ENCODE measurements around the gene ANKRD55. TPM values are rescaled to one million over a fixed set of nuclear protein-coding genes. Genes with fewer than 3 reads are reported as not detected.

ANKRD55 gene
- total RNA-seq, 2 experiments from 2014 or later = not detected

- Histone ChIP-seq H3K9me2 (ENCODE audit: insufficient read depth, low read length) (no peaks in the 10 kb centered on the region), H2AFZ (ENCODE audit: low read length) (no peak overlapping the region), H3K27ac (ENCODE audit: low read depth, low read length, poor library complexity, severe bottlenecking) (no peak overlapping the region), H3K9me3 (ENCODE audit: low read length) (no peaks in the 10 kb centered on the region), H3K4me3 (ENCODE audit: low read depth, low read length, poor library complexity, severe bottlenecking) (no peak overlapping the region), H3K4me1 (ENCODE audit: insufficient read depth, low read length, poor library complexity, severe bottlenecking) (no peaks in the 10 kb centered on the region), H3K4me2 (ENCODE audit: low read length) (no peak overlapping the region), H3K79me2 (ENCODE audit: insufficient read depth, low read depth, low read length) (no peaks in the 10 kb centered on the region), H4K20me1 (ENCODE audit: insufficient read depth, low read length) (no peaks in the 10 kb centered on the region), H3K36me3 (ENCODE audit: insufficient read depth, low read length) (no peaks in the 10 kb centered on the region)
- DNase-seq (ENCODE audit: low spot score) = no peak
- no peak for TF ChIP-seq EZH2phosphoT487 (IDR thresholded peaks at IDR 0.05; ENCODE audit: borderline replicate concordance, low read depth, low read length)
- TF ChIP-seq CTCF (conservative IDR thresholded peaks at IDR 0.05; ENCODE audit: low read length) = no peak
- POLR2A ChIA-PET = no interaction called here
- intact Hi-C loops (cut with micrococcal nuclease; ENCODE audit: unreplicated experiment) = no loop called here
- CTCF ChIA-PET (ENCODE audit: unreplicated experiment) = no interaction called here
- no TSS peak for BruUV-seq (replicated peaks)
Observed at GRCh38 chr5:56148453-56148971, 84.6 kb downstream of the ANKRD55 start.

- H2AFZ ChIP-seq (ENCODE audit: low read length) = no peak overlapping the region
- no TSS peak for BruUV-seq (replicated peaks)
- H3K27ac ChIP-seq (ENCODE audit: low read depth, low read length, poor library complexity, severe bottlenecking) = no peak overlapping the region
- CTCF ChIA-PET (ENCODE audit: unreplicated experiment) = no interaction called here
- no peaks in the 10 kb centered on the region for H4K20me1 ChIP-seq (ENCODE audit: insufficient read depth, low read length)
- no peaks in the 10 kb centered on the region for H3K36me3 ChIP-seq (ENCODE audit: insufficient read depth, low read length)
- intact Hi-C loops (cut with micrococcal nuclease; ENCODE audit: unreplicated experiment) = no loop called here
- POLR2A ChIA-PET = no interaction called here
- no peaks in the 10 kb centered on the region for H3K4me1 ChIP-seq (ENCODE audit: insufficient read depth, low read length, poor library complexity, severe bottlenecking)
- H3K79me2 ChIP-seq (ENCODE audit: insufficient read depth, low read depth, low read length) = no peaks in the 10 kb centered on the region
- TF ChIP-seq CTCF (conservative IDR thresholded peaks at IDR 0.05; ENCODE audit: low read length) (no peak), EZH2phosphoT487 (IDR thresholded peaks at IDR 0.05; ENCODE audit: borderline replicate concordance, low read depth, low read length) (no peak)
- no peaks in the 10 kb centered on the region for H3K9me2 ChIP-seq (ENCODE audit: insufficient read depth, low read length)
- H3K4me3 ChIP-seq (ENCODE audit: low read depth, low read length, poor library complexity, severe bottlenecking) = no peak overlapping the region
- H3K4me2 ChIP-seq (ENCODE audit: low read length) = no peak overlapping the region
- no peaks in the 10 kb centered on the region for H3K9me3 ChIP-seq (ENCODE audit: low read length)
- no peak for DNase-seq (ENCODE audit: low spot score)
Observed at GRCh38 chr5:56147659-56148230, 85.4 kb downstream of the ANKRD55 start.

GRCh38 chr5:56147106-56147505 is 86.0 kb downstream of the ANKRD55 start:
- no peak overlapping the region for H2AFZ ChIP-seq (ENCODE audit: low read length)
- no peak for DNase-seq (ENCODE audit: low spot score)
- H3K9me2 ChIP-seq (ENCODE audit: insufficient read depth, low read length) = no peaks in the 10 kb centered on the region
- no peaks in the 10 kb centered on the region for H3K4me1 ChIP-seq (ENCODE audit: insufficient read depth, low read length, poor library complexity, severe bottlenecking)
- ChIA-PET CTCF (ENCODE audit: unreplicated experiment) (no interaction called here), POLR2A (interaction anchor here (0.5 kb wide), 1 partner anchor 12 kb away, joined by 3 read pairs; no protein-coding TSS in a partner anchor)
- no peak for TF ChIP-seq CTCF (conservative IDR thresholded peaks at IDR 0.05; ENCODE audit: low read length)
- no peak for TF ChIP-seq EZH2phosphoT487 (IDR thresholded peaks at IDR 0.05; ENCODE audit: borderline replicate concordance, low read depth, low read length)
- no peaks in the 10 kb centered on the region for H3K36me3 ChIP-seq (ENCODE audit: insufficient read depth, low read length)
- H3K79me2 ChIP-seq (ENCODE audit: insufficient read depth, low read depth, low read length) = no peaks in the 10 kb centered on the region
- H3K27ac ChIP-seq (ENCODE audit: low read depth, low read length, poor library complexity, severe bottlenecking) = no peak overlapping the region
- H3K4me2 ChIP-seq (ENCODE audit: low read length) = no peak overlapping the region
- intact Hi-C loops (cut with micrococcal nuclease; ENCODE audit: unreplicated experiment) = no loop called here
- no peak overlapping the region for H3K4me3 ChIP-seq (ENCODE audit: low read depth, low read length, poor library complexity, severe bottlenecking)
- no peaks in the 10 kb centered on the region for H4K20me1 ChIP-seq (ENCODE audit: insufficient read depth, low read length)
- BruUV-seq (replicated peaks) = no TSS peak
- no peaks in the 10 kb centered on the region for H3K9me3 ChIP-seq (ENCODE audit: low read length)
